ENCODE measurements around the gene COMMD3. TPM values are rescaled to one million over a fixed set of nuclear protein-coding genes. Genes with fewer than 3 reads are reported as not detected.

Gene COMMD3
- total and polyA plus RNA-seq, 9 of the 15 experiments (the other 6 are each of a cell fraction or from before 2014, with no cell fraction given), result 50.7 to 217 (median 80.1) TPM

DNA sequence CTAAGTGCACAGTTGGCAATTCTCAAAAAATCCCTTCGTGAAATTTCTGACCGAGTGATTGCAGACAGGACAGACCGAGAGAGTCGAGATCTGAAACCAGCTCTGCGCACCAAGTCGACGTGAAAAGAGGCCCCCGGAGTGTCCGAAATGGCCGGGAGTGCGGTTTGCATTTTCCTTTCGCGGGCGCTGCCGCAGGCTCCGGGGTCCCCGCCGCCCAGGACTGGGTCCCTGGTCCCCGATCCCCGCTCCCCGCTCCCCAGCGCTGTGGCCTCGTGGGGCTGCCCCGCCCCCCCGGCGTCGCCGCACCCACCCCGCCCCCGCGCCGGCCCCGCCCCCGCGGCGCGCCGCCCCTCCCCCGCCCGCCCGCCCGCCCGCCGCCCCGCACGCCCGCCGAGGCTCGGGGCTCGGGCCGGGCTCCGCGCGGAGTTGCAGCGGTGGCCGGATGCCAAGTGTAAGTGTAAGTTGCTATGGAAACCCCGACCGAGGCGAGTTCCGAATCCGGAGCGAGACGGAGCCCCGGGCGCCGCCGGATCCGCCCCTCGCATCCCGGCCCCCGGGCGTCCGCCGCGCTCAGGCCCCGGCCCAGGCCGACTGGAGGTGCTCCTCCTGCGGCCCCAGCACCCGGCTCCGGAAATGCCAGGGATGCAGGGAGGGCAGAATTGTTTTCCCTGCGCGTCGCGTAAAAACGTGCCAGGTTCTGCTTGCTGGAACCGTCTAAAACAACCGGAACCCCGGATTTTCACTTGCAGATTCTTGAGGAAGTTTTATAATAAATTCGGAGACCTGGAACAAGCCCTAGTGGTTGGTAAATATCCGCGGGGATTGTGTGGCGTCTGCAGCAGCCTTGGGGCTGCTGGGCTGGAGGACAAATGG lies 9.3 kb downstream of the COMMD3 start (continued):
- TF ChIP-seq, protein P1, sequence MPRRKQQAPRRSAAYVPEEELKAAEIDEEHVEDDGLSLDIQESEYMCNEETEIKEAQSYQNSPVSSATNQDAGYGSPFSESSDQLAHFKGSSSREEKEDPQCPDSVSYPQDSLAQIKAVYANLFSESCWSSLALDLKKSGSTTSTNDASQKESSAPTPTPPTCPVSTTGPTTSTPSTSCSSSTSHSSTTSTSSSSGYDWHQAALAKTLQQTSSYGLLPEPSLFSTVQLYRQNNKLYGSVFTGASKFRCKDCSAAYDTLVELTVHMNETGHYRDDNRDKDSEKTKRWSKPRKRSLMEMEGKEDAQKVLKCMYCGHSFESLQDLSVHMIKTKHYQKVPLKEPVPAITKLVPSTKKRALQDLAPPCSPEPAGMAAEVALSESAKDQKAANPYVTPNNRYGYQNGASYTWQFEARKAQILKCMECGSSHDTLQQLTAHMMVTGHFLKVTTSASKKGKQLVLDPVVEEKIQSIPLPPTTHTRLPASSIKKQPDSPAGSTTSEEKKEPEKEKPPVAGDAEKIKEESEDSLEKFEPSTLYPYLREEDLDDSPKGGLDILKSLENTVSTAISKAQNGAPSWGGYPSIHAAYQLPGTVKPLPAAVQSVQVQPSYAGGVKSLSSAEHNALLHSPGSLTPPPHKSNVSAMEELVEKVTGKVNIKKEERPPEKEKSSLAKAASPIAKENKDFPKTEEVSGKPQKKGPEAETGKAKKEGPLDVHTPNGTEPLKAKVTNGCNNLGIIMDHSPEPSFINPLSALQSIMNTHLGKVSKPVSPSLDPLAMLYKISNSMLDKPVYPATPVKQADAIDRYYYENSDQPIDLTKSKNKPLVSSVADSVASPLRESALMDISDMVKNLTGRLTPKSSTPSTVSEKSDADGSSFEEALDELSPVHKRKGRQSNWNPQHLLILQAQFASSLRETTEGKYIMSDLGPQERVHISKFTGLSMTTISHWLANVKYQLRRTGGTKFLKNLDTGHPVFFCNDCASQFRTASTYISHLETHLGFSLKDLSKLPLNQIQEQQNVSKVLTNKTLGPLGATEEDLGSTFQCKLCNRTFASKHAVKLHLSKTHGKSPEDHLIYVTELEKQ (CRISPR knock-in tag; IDR thresholded peaks at IDR 0.05), result no peak
- TF ChIP-seq CHD1 (IDR thresholded peaks at IDR 0.05; ENCODE audit: low read length) (no peak), ZNF830 (CRISPR knock-in tag; IDR thresholded peaks at IDR 0.05) (no peak), GATA2 (CRISPR knock-in tag; IDR thresholded peaks at IDR 0.05) (no peak), KLF6 (CRISPR knock-in tag; IDR thresholded peaks at IDR 0.05; ENCODE audit: borderline replicate concordance) (0 out of 2 replicates have a peak, but pooled peaks have one; percentile 11), CTBP1 (IDR thresholded peaks at IDR 0.05; ENCODE audit: borderline replicate concordance) (0 out of 2 replicates have a peak, but pooled peaks have one; percentile 19), ZNF41 (CRISPR knock-in tag; conservative IDR thresholded peaks at IDR 0.05) (no peak), TBP (optimal IDR thresholded peaks at IDR 0.05; ENCODE audit: low read depth, low read length) (peak; percentile 38), XRCC3 (IDR thresholded peaks at IDR 0.05) (no peak), ZNF121 (CRISPR knock-in tag; conservative IDR thresholded peaks at IDR 0.05) (no peak), ZC3H4 (CRISPR knock-in tag; IDR thresholded peaks at IDR 0.05; ENCODE audit: borderline replicate concordance) (no peak), ZNF785 (CRISPR knock-in tag; IDR thresholded peaks at IDR 0.05) (no peak), HMGN3 (IDR thresholded peaks at IDR 0.05; ENCODE audit: borderline replicate concordance, extremely low read depth, insufficient read length, low read depth, low read length) (peak; percentile 64), EGR1 (conservative IDR thresholded peaks at IDR 0.05) (0 out of 2 replicates have a peak, but pooled peaks have one; percentile 12)
- TF ChIP-seq, protein P2, sequence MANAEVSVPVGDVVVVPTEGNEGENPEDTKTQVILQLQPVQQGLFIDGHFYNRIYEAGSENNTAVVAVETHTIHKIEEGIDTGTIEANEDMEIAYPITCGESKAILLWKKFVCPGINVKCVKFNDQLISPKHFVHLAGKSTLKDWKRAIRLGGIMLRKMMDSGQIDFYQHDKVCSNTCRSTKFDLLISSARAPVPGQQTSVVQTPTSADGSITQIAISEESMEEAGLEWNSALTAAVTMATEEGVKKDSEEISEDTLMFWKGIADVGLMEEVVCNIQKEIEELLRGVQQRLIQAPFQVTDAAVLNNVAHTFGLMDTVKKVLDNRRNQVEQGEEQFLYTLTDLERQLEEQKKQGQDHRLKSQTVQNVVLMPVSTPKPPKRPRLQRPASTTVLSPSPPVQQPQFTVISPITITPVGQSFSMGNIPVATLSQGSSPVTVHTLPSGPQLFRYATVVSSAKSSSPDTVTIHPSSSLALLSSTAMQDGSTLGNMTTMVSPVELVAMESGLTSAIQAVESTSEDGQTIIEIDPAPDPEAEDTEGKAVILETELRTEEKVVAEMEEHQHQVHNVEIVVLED (CRISPR knock-in tag; IDR thresholded peaks at IDR 0.05), result 0 out of 2 replicates have a peak, but pooled peaks have one; percentile 18
- TF ChIP-seq, protein P3, sequence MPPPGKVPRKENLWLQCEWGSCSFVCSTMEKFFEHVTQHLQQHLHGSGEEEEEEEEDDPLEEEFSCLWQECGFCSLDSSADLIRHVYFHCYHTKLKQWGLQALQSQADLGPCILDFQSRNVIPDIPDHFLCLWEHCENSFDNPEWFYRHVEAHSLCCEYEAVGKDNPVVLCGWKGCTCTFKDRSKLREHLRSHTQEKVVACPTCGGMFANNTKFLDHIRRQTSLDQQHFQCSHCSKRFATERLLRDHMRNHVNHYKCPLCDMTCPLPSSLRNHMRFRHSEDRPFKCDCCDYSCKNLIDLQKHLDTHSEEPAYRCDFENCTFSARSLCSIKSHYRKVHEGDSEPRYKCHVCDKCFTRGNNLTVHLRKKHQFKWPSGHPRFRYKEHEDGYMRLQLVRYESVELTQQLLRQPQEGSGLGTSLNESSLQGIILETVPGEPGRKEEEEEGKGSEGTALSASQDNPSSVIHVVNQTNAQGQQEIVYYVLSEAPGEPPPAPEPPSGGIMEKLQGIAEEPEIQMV (tag; conservative IDR thresholded peaks at IDR 0.05; ENCODE audit: low read depth), result no peak
- TF ChIP-seq, protein P4, sequence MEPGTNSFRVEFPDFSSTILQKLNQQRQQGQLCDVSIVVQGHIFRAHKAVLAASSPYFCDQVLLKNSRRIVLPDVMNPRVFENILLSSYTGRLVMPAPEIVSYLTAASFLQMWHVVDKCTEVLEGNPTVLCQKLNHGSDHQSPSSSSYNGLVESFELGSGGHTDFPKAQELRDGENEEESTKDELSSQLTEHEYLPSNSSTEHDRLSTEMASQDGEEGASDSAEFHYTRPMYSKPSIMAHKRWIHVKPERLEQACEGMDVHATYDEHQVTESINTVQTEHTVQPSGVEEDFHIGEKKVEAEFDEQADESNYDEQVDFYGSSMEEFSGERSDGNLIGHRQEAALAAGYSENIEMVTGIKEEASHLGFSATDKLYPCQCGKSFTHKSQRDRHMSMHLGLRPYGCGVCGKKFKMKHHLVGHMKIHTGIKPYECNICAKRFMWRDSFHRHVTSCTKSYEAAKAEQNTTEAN (CRISPR knock-in tag; IDR thresholded peaks at IDR 0.05), result no peak
- TF ChIP-seq, protein P5, sequence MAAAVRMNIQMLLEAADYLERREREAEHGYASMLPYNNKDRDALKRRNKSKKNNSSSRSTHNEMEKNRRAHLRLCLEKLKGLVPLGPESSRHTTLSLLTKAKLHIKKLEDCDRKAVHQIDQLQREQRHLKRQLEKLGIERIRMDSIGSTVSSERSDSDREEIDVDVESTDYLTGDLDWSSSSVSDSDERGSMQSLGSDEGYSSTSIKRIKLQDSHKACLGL (CRISPR knock-in tag; IDR thresholded peaks at IDR 0.05; ENCODE audit: borderline replicate concordance, poor library complexity, severe bottlenecking), result no peak

All from K562 (cell line).